H1 (cell line): ENCODE results near the gene SLC26A4.

ENCODE experiments used
- EGR1 ChIP-seq: IDR thresholded peaks from 2 replicates; pipeline ENCODE4 v1.6.1; 2011; ENCODE audit warnings: low read depth, low read length, borderline replicate concordance
- EP300 ChIP-seq, 2 experiments: IDR thresholded peaks; 1 replicate in 1 of 2; 2 replicates in 1 of 2; pipeline ENCODE4 v1.6.1; 2011 to 2012; ENCODE audit warnings: low read depth in 2 of 2, low read length in 2 of 2, mild to moderate bottlenecking in 2 of 2, borderline replicate concordance in 1 of 2, inconsistent platforms in 1 of 2, moderate library complexity in 1 of 2
- HDAC6 ChIP-seq: IDR thresholded peaks from one replicate; pipeline ENCODE4 v1.7.1; 2012; ENCODE audit warnings: low read depth, mild to moderate bottlenecking, inconsistent platforms, low read length, moderate library complexity
- NANOG ChIP-seq: IDR thresholded peaks from 2 replicates; pipeline ENCODE4 v1.6.1; 2011; ENCODE audit warnings: low read length, low read depth, mild to moderate bottlenecking, inconsistent platforms; ENCODE audit not compliant: insufficient read depth, poor library complexity, severe bottlenecking
- POLR2A ChIP-seq, 2 experiments: IDR thresholded peaks; 1 replicate in 1 of 2; 2 replicates in 1 of 2; pipeline ENCODE4 v1.6.1; 2011; ENCODE audit warnings: low read depth in 2 of 2, low read length in 2 of 2, mild to moderate bottlenecking in 2 of 2; ENCODE audit errors: control extremely low read depth in 1 of 2
- SIX5 ChIP-seq: IDR thresholded peaks from 2 replicates; pipeline ENCODE4 v1.6.1; 2011; ENCODE audit warnings: mild to moderate bottlenecking, low read depth, low read length
- TCF12 ChIP-seq: IDR thresholded peaks from 2 replicates; pipeline ENCODE4 v1.6.1; 2011; ENCODE audit warnings: low read depth, mild to moderate bottlenecking, low read length
- TF ChIP-seq, protein P1 (sequence below), 3 experiments: IDR thresholded peaks; 1 replicate in 2 of 3; 2 replicates in 1 of 3; pipeline versions ENCODE4 v1.5.1 to v1.6.1; 2011; ENCODE audit warnings: low read length in 3 of 3, mild to moderate bottlenecking in 3 of 3, inconsistent platforms in 2 of 3, low read depth in 1 of 3, moderate library complexity in 1 of 3; ENCODE audit not compliant: insufficient read depth in 1 of 3; ENCODE audit errors: control extremely low read depth in 1 of 3
- TF ChIP-seq, protein P2 (sequence below): IDR thresholded peaks from 2 replicates; pipeline ENCODE4 v1.6.1; 2012; ENCODE audit warnings: inconsistent platforms

DNA sequence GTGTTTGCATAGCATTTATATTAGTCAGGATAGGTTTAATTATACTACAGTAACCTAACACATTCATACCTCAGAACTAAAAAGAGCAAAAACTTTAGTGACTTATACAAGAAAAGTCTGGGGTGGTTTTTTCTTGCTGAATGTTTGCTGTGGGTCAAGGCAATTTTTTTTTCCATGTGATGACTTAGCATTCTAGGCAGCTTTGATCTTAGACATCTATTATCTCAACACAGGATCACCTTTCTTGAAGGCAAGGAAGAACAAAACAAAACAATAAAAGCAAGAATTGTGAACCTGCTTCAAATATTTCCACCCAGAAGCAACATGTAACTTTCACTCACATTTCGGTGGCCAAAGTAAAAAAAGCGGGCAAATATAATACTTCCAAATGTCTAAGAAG, 62.6 kb downstream of the SLC26A4 start:
- TF ChIP-seq EGR1 (no peak), EP300 (IDR thresholded peaks at IDR 0.05; ENCODE audit: borderline replicate concordance in 1 of 2, low read depth in 2 of 2, low read length in 2 of 2) (no peak), HDAC6 (no peak), SIX5 (no peak), TCF12 (no peak), POLR2A (IDR thresholded peaks at IDR 0.05; ENCODE audit: control extremely low read depth in 1 of 2, low read depth in 2 of 2, low read length in 2 of 2) (no peak), NANOG (no peak)
- TF ChIP-seq, protein P1, sequence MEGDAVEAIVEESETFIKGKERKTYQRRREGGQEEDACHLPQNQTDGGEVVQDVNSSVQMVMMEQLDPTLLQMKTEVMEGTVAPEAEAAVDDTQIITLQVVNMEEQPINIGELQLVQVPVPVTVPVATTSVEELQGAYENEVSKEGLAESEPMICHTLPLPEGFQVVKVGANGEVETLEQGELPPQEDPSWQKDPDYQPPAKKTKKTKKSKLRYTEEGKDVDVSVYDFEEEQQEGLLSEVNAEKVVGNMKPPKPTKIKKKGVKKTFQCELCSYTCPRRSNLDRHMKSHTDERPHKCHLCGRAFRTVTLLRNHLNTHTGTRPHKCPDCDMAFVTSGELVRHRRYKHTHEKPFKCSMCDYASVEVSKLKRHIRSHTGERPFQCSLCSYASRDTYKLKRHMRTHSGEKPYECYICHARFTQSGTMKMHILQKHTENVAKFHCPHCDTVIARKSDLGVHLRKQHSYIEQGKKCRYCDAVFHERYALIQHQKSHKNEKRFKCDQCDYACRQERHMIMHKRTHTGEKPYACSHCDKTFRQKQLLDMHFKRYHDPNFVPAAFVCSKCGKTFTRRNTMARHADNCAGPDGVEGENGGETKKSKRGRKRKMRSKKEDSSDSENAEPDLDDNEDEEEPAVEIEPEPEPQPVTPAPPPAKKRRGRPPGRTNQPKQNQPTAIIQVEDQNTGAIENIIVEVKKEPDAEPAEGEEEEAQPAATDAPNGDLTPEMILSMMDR (IDR thresholded peaks at IDR 0.05; ENCODE audit: control extremely low read depth in 1 of 3, insufficient read depth in 1 of 3, low read depth in 1 of 3, low read length in 3 of 3) = no peak
- TF ChIP-seq, protein P2, sequence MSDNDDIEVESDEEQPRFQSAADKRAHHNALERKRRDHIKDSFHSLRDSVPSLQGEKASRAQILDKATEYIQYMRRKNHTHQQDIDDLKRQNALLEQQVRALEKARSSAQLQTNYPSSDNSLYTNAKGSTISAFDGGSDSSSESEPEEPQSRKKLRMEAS = no peak
